Left ventricle myocardium inferior (tissue), 1 donor: ENCODE results near the gene KXD1. TPM values are rescaled to one million over a fixed set of nuclear protein-coding genes. Genes with fewer than 3 reads are reported as not detected.

Source experiments
- DNase-seq: peaks from one replicate; pipeline ENCODE4 v3.0.0-alpha.2; 2020
- H3K27ac ChIP-seq: fragments of 200-600 bp; replicated peaks from 2 replicates; pipeline ENCODE4 v1.8.0; 2021
- H3K27me3 ChIP-seq: fragments of 200-600 bp; 2 replicates; pipeline ENCODE4 v1.8.0; 2021; ENCODE audit warnings: low read depth
- H3K36me3 ChIP-seq: fragments of 200-600 bp; 2 replicates; pipeline ENCODE4 v1.8.0; 2021
- H3K4me1 ChIP-seq: fragments of 200-600 bp; 2 replicates; pipeline ENCODE4 v1.8.0; 2021
- H3K4me3 ChIP-seq: fragments of 200-600 bp; 2 replicates; pipeline ENCODE4 v1.8.0; 2021; ENCODE audit warnings: mild to moderate bottlenecking, moderate library complexity
- H3K9me3 ChIP-seq: fragments of 200-600 bp; replicated peaks from 2 replicates; pipeline ENCODE4 v1.8.0; 2021
- intact Hi-C: fragments of 100-400 bp; cut with micrococcal nuclease; formaldehyde crosslinking; loops from one replicate; pipeline ENCODE4 v1.11.0; 2022
- total RNA-seq: library from RNA; stranded (reverse); fragmentation: NEBNext Ultra II Directional; extraction: Animal tissue kit (Norgen Biotek cat#: 25700); gene quantifications from one replicate; pipeline ENCODE4 v1.2.1, GENCODE V29; 2021
- TF ChIP-seq, protein P1 (sequence below): fragments of 200-600 bp; IDR thresholded peaks from 2 replicates; pipeline ENCODE4 v1.8.0; 2021; ENCODE audit warnings: antibody characterized with exemption, mild to moderate bottlenecking, borderline replicate concordance
- donor health status: DM: no; HTN: yes; CAD: no; lungs with severe emphysema.

Gene KXD1
- total RNA-seq, 1 donor from 2014 or later, result 52.0 TPM

DNA sequence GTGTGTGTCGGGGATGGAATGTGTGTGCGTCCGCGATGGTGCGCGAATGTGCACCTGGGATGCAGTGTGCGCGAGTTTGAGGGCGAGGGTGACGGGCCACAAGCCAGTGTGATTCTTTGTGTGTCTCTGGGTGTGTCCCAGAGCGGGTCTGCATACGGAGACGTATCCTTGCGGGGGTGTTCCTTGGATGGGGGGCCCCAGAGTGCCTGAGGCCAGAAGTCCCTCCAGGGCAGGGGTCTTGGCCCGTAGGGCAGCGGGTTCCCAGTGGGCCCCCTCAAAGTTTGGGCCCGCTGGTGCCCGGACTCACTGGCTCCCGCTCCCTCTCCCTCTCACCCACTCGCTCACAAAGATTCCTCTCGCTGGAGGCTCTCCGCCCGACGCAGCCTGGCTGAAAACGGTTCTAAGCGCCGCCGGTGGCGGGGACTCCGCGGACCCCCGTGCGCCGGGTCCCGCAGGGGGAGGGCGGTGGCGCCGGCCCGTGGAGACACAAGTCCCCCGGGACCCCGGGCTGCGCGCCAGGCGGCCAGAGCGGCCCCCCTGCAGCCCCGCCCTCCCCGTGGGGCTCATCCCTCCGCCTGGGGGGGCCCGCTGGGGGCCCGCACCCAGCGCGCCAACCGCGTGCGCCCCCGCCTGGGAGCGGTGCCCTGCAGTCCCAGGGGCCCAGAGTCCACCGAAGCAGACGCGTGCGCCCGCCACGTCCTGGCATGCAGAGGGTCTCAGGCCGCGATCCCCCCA lies 48.0 kb downstream of the KXD1 start:
- Histone ChIP-seq H3K4me3 (peak overlapping the region; percentile 56), H3K4me1 (peaks cover 51% of the 10 kb centered on the region), H3K9me3 (no peaks in the 10 kb centered on the region), H3K27me3 (peaks cover 96% of the 10 kb centered on the region), H3K36me3 (no peaks in the 10 kb centered on the region), H3K27ac (no peak overlapping the region)
- TF ChIP-seq, protein P1, sequence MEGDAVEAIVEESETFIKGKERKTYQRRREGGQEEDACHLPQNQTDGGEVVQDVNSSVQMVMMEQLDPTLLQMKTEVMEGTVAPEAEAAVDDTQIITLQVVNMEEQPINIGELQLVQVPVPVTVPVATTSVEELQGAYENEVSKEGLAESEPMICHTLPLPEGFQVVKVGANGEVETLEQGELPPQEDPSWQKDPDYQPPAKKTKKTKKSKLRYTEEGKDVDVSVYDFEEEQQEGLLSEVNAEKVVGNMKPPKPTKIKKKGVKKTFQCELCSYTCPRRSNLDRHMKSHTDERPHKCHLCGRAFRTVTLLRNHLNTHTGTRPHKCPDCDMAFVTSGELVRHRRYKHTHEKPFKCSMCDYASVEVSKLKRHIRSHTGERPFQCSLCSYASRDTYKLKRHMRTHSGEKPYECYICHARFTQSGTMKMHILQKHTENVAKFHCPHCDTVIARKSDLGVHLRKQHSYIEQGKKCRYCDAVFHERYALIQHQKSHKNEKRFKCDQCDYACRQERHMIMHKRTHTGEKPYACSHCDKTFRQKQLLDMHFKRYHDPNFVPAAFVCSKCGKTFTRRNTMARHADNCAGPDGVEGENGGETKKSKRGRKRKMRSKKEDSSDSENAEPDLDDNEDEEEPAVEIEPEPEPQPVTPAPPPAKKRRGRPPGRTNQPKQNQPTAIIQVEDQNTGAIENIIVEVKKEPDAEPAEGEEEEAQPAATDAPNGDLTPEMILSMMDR, result no peak
- no peak for DNase-seq
- intact Hi-C loops, result no loop called here

DNA sequence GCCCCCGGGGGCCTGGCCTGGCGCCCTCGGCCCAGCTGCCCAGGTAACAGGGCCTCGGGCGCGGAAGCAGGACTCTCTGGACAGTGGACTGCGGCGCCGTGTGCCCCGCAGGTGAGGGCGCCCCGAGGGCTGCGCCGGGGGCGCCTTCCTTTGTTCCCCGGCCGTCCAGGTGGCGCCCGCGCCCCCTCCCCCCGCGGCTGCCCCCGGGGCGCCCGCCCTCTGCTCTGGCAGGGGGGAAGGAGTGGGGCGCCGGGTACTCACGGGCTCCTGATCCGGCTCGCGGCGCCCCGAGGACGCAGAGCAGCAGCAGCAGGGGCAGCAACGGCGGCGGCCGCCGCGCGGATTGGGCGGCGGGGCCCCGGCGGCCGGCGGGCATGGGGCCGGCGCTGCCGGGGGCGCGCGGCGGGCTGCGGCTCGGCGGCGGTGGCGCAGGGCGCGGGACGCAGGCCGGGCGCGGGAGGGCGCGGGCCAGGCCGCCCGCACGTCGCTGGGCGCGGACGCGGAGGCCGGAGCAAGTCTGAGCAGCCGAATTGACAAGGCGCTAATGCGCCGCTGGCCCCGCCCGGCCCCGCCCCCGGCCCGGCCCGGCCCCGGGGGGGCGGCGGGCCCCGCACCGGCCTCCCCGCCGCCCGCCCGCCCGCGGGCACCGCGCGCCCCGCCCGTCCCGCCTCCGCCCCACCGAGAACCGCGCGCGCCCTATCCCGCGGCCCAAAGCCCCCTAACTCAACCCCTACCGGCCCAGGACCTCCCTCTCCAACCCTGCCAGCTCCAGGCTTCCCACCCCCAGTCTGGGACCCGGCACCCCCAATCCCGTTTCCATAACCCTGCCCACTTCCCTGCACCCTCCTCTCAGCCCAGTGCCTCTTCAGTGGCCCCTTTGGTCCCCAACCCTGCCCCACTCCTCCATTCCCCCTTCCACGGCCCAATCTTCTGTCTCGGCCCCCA lies 48.9 kb downstream of the KXD1 start, which contains the start of gene CRLF1:
Gene CRLF1, minus strand, starts transcription at position 519 of the 945 bp plus-strand sequence. Its CDS starts 143 bp downstream, at position 376.
- intact Hi-C loops, result no loop called here
- TF ChIP-seq, protein P1, result no peak
- Histone ChIP-seq H3K4me1 (peaks cover 59% of the 10 kb centered on the region), H3K4me3 (peak within 1 kb of the TSS; percentile 56), H3K9me3 (no peaks in the 10 kb centered on the region), H3K27me3 (peaks cover 96% of the 10 kb centered on the region), H3K27ac (no peak within 1 kb of the TSS), H3K36me3 (no peaks in the 10 kb centered on the region)
- no peak for DNase-seq

DNA sequence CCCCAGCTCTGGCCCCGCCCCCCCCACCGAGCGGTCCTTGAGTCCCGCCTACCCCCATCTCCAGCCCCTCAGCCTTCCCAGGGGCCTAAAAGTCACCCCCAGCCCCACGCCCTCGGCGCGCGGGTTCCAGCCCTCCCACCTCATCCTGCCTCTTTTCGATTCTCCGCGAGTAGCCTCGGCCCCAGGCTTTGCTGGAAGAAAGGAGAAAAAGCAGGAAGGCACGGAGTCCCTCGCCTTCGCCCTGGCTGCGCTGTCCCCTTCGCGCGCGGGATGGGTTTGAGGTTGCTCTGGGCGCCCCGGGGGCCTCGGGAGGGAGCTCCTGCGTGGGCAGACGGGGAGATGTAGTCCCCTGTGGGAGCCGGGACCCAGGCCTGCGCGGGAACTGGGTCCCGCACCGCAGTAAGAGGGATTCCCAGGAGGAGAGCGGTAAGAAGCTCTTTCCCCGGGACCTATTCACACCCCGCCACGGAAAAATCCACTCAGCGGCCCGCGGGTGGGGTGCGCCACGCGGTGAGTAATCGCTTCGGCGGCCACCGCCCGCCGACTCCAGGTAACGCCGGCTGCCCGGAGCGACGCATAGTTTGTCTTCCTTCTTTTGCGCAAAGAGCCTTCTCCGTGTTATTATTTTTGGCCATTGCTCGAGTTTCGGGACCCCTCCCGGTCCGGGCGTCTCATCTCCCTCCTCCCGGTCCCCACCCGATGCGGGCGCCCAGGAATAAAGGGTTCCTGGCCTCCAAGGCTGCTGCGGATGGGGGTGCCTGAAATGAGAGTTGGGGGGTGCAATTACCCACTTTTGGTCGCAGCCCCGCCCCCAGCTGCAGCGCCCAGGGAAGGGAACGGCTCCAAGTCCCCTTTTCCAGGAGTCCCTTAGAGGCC lies 49.8 kb downstream of the KXD1 start:
- Histone ChIP-seq H3K4me3 (peak overlapping the region; percentile 53), H3K36me3 (no peaks in the 10 kb centered on the region), H3K4me1 (peaks cover 68% of the 10 kb centered on the region), H3K9me3 (no peaks in the 10 kb centered on the region), H3K27me3 (peaks cover 96% of the 10 kb centered on the region), H3K27ac (no peak overlapping the region)
- TF ChIP-seq, protein P1, result no peak
- DNase-seq, result no peak
- intact Hi-C loops, result no loop called here

DNA sequence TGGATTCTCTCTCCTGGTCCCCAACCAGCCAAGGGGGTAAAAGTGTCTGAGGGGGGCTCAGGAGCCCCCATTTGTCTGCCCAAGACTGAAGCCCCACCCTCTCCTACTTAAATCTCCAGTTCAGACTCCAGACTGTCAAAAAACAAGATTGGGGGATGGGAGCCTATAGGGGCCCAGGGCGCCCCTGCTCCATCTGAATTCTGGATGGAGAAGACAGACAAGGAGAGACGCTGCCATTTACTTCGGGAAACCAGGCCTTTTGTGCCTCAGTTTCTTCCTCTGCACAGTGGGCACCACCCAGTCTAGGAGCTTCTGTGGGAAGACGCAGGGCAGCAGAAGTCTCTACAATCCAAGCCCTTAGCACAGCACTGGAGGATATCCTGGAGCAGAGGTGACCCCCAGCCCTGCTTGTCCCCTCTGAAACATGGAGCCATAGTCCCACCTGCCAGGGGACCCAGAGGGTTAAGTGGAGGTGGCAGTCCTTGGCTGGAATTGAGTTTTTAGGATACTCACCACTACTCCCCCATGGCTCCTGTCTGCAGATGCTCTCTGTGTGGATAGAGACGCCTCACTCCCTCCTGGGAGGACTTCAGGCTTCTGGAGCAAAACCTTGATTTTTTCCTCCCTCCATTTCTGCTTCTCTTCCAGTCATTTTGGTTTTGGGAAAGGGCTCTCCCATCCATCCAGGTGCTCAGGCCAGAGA lies 50.6 kb downstream of the KXD1 start:
- intact Hi-C loops, result no loop called here
- H3K27ac ChIP-seq, result no peak overlapping the region
- TF ChIP-seq, protein P1, result no peak
- H3K36me3 ChIP-seq, result no peaks in the 10 kb centered on the region
- H3K4me1 ChIP-seq, result peaks cover 74% of the 10 kb centered on the region
- peaks cover 96% of the 10 kb centered on the region for H3K27me3 ChIP-seq
- H3K4me3 ChIP-seq, result peak overlapping the region; percentile 53
- DNase-seq, result no peak
- no peaks in the 10 kb centered on the region for H3K9me3 ChIP-seq
